Fibroblast of skin of right biceps (primary cell): ENCODE data around the gene SLC2A4RG.

ENCODE experiments used
- DNase-seq: peaks from one replicate; pipeline ENCODE4 v3.0.0-alpha.2; 2013

SLC2A4RG gene

DNA sequence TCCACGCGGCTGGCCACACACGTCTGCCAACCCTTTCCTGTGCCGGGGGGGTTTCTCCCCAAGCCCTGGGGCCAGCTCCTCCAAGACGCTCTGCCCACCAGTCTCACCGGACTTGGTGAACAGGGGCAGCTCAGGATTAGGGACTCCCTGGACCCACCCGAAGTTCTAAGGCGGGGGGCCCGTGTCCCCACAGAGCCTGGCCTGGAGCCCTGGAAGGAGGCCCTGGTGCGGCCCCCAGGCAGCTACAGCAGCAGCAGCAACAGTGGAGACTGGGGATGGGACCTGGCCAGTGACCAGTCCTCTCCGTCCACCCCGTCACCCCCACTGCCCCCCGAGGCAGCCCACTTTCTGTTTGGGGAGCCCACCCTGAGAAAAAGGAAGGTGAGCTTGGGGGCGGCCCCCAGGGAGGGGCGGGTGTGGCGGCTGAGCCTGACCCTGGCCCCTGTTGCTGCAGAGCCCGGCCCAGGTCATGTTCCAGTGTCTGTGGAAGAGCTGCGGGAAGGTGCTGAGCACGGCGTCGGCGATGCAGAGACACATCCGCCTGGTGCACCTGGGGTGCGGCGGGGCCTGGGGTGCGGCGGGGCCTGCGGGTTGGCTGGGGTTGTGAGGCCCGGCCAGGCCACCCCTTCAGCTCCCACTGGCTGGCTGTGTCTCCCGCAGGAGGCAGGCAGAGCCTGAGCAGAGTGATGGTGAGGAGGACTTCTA is 2.3 kb downstream of the SLC2A4RG start:
- no peak for DNase-seq

- no peak for DNase-seq
Observed at GRCh38 chr20:63742381-63743024, 2.9 kb downstream of the SLC2A4RG start.

DNA sequence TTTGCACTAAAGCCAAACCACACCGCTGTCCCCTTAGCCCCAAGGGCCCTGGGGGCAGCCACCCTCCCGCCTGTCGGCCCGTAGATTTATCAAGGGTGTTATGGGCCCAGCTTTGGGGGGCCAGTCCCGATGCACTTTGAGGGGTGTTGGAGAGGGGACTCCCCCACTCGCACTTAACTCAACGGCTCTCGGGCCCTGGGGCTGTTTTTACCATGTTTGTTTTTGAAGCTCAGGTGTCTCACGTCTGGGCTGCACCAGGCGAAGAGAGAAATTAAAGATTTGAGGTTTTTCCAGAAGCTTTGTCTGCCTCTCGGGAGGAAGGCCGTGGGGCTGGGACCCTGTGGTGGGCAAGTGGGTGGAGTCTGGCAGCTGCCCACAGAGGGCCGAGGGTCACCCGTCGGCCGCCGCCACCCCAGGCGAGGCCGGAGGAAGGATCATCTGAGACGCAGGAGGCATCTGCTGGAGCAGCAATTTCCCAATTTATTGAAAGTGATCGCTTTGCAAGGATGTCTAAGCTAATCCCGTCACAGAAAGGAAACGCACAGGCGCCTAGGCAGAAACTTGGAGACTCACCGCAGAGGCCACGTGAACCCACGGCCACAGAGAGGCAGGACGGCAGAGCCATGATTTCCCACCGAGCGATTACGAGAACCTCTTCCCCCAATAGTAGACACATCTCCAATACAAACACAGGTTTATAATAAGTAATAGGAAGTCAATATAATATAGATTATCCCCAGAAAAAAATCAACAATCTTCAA is 3.8 kb downstream of the SLC2A4RG start:
- DNase-seq, result no peak

- DNase-seq, result no peak
Observed at GRCh38 chr20:63744158-63744557, 4.6 kb downstream of the SLC2A4RG start.

DNA sequence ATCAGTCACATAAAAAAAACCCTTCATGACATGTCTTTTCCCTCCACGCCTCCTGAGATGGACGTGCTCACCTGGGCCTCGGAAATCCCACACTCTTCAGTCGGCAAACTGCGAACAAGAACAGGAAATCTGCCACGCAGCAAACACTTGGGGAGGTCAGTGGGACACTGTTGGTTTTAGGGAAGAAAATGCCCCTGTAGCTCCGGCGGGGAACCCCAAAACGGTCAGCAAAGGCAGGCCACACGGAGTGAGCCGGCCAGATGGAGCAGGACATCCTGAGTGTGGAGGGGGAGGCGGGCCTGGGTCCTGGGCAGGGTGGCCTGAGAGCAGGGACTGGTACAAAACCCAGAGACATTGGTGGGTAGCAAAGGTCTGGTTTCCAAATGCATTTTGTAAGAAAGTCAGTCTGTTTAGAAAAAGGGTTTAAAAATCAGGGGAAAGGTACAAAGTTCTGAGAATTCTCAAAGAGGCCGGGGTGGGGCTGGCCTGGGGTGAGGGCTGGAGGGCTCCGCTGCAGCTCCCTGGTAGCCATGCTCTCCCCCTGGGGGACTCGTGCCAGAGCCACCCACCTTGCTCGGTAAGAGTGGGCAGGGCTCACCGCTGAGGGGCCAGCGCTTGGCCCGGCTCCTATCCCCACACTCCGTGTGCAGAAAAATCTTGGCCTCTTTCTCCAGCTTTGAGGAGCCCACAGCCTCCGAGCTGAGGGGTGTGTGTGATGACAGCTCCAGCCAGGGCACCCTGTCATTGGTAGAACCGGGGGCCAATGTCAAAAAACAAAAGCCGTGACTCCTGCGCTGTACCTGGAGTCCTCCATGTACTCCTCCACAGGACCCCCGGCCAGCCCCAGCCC is 5.2 kb downstream of the SLC2A4RG start:
- DNase-seq, result no peak

- no peak for DNase-seq
Observed at GRCh38 chr20:63745424-63745805, 5.8 kb downstream of the SLC2A4RG start.

DNA sequence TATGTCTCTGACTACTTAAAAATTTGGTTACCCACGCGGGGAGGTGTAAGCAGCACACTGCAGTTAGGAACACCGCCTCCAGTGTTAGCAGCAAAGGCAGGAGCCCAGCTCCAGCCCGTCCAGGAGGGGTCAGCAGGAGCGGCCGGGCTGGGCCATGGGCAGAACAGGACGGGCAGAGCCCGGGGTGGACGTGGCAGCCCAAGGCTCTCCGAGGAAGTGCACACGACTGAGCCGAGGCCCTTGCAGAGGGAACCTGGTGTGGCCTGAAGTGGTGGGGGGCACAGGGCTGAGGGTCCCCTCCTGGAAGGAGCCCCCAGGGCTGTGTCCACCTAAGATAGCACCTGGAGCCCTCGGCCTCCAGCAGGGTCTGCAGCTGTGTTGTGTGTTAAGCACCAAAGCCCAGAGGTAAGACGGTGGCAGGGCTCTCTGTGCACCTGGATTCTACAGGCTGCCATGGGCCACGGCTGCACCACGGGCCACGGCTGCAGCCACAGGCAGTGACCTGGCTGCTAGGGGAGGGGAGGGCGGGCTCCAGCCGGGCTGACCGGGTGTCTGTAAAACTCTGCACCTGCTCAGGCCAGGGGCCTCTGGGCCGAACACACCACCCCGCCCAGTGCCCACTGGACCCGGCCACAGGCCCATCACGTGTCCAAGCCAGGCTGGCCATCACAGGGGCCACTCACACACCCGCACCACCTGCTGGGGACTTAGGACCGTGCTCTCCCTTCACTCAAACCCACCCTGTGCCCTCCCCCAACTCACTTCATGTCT is 6.6 kb downstream of the SLC2A4RG start:
- no peak for DNase-seq

DNA sequence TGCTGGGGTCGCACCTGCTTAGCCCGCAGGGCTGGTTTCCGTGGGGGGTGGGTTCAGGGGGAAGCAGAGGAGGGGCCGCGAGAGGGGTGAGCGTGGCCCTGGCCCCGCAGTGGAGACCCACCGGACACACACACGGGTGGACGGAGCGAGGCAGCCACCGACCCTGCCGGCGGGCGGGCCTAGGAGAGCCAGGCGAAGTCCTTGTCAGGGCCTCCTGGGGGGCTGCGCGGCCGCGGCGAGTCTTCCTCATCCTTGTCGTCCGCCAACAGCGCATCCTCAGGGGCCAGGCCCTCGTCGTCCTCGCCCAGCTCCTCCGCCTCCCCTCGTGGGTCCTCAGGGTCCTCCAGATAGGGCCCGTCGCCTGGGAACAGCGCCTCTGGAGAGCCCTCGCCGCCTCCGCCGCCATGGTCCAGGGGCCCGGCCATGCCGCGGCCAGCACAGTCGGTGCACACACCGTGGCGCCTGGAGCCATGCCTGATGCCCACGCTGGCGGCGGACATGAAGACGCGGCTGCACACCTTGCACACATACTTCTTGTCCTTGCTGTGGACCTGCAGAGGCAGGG is 7.3 kb downstream of the SLC2A4RG start:
- no peak for DNase-seq

- no peak for DNase-seq
Observed at GRCh38 chr20:63747622-63748069, 8.1 kb downstream of the SLC2A4RG start.

GRCh38 chr20:63748070-63748933 is 8.7 kb downstream of the SLC2A4RG start:
- no peak for DNase-seq

DNA sequence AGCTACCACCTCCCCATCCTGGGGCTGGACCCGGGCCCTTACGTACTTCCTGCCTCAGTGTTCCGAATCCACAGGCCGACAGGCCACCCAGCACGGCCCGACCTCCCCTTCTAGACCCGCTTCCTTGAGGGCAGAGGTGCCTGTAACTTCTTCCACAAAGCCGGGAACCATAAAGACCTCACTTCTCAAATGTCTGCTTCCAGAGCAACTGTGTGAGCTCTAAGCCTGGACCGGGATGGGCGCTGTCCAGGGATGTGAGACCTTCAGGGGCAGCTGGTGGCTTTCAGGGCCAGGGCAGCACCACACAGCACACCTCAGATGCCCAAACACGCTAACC is 9.3 kb downstream of the SLC2A4RG start:
- DNase-seq, result no peak

- no peak for DNase-seq
Observed at GRCh38 chr20:63749597-63750508, 10.3 kb downstream of the SLC2A4RG start.

GRCh38 chr20:63750807-63751470 is 11.4 kb downstream of the SLC2A4RG start:
- DNase-seq, result no peak

- no peak for DNase-seq
Observed at GRCh38 chr20:63751471-63752271, 12.1 kb downstream of the SLC2A4RG start.

- DNase-seq, result no peak
Observed at GRCh38 chr20:63752411-63753101, 13.0 kb downstream of the SLC2A4RG start.

GRCh38 chr20:63753381-63753780 is 13.8 kb downstream of the SLC2A4RG start:
- no peak for DNase-seq

DNA sequence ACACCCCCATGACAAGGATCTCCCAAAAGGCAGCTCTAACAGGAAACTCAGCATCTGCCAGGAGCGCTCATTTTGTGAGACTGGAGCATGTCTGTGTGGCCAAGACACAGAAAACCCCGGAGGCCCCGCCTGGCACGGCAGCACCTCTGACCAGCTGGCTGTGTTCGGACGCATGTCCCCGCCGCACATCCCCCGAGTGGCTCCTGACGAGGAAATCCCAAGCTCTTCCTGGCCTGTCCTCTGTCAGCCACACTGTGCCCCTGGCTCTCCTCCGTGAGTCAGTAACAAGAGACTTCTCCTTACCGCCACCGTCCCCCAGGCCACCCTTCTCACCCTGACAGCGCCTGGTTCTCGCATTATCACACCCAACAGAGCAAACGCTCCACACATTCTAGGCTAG is 14.4 kb downstream of the SLC2A4RG start:
- no peak for DNase-seq
